GM12873 (cell line): ENCODE data around the gene MRTFB.

ENCODE experiments used
- CTCF ChIP-seq: IDR thresholded peaks from 2 replicates; pipeline ENCODE4 v1.5.1; 2012; ENCODE audit warnings: low read depth, mild to moderate bottlenecking, moderate library complexity, low read length, control low read depth; ENCODE audit not compliant: insufficient read depth; ENCODE audit errors: missing control alignments

The MRTFB gene

GRCh38 chr16:14172200-14172809 is 101.2 kb downstream of the MRTFB start:
- TF ChIP-seq CTCF, result no peak

- no peak for TF ChIP-seq CTCF
Measured at GRCh38 chr16:14175086-14175485, 104.0 kb downstream of the MRTFB start.

- TF ChIP-seq CTCF, result no peak
Measured at GRCh38 chr16:14177704-14178103, 106.6 kb downstream of the MRTFB start.

- TF ChIP-seq CTCF, result no peak
Measured at GRCh38 chr16:14179116-14179515, 108.0 kb downstream of the MRTFB start.

GRCh38 chr16:14180481-14180944 is 109.4 kb downstream of the MRTFB start:
- TF ChIP-seq CTCF, result no peak

- no peak for TF ChIP-seq CTCF
Measured at GRCh38 chr16:14181371-14182050, 110.4 kb downstream of the MRTFB start.

GRCh38 chr16:14182999-14183398 is 111.9 kb downstream of the MRTFB start:
- TF ChIP-seq CTCF, result no peak
